ENCODE results near the gene LRRC43.

LRRC43 gene

DNA sequence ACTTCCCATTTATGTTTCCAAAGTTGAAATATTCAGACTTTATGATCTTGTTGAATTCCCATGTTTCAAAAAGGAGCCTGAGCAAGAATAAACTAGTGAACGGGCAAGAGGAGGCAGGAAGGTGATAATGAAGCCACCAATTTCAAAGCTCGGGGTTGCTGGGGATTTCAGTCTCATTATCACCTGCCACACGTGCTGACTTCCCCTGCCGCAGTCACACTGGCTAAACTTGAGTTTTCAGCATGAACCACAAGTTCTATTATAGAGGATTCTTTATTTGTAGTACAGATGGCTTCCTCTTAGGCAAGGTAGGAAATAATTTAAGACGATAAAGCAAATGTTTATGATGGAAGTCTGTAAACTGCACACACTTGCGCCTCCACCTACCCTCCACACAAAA, 61.0 kb downstream of the LRRC43 start:
- Histone ChIP-seq H3K9me3 (ENCODE audit: control insufficient read depth, low read depth, low read length) (no peaks in the 10 kb centered on the region), H3K27me3 (ENCODE audit: control insufficient read depth, insufficient read depth, low read length) (no peaks in the 10 kb centered on the region), H3K9ac (ENCODE audit: low read length) (no peak overlapping the region), H3K27ac (ENCODE audit: low read length) (no peak overlapping the region), H3K4me1 (ENCODE audit: control insufficient read depth, low read depth, low read length) (no peaks in the 10 kb centered on the region), H3K36me3 (ENCODE audit: control insufficient read depth, low read depth, low read length) (peaks cover 4% of the 10 kb centered on the region), H3K4me3 (ENCODE audit: low read length) (no peak overlapping the region)

DNA sequence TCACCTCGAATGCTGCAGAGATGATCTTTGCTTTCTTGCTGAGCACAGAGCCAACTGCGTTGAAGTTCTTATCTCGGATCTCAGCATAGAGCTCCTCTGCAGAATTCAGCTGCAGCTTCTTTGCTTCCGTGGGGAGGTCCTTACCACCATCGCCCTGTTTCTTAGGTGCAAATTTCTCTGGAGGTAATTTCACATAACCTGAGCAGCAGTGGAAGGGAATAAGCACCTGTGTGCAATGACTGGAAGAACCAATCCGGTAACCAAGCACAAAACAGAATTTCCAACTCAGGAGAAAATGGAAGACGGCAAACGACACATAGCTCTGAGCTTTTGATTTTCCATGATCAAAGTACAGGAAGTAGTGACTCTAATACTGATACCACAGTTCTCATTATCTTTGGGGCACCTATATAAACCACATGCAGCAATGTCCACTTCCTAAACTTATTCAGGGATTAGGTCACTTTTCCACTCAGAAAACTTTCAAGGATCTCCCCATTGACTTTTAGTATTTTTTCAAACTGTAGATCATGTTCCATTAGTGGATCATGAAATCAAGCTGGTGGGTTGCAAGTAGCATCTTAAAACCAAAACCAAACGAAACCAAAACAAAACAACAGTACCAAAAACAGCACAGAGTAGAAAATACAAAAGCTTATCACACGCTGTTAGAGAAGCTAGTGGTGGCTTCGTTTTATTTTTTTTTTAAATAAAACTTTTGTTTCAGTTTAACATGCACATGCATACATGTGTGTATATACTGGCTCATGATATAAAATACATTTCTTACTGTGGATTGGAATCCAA, 61.8 kb downstream of the LRRC43 start:
- no peak overlapping the region for H3K4me3 ChIP-seq (ENCODE audit: low read length)
- H3K27me3 ChIP-seq (ENCODE audit: control insufficient read depth, insufficient read depth, low read length): no peaks in the 10 kb centered on the region
- no peak overlapping the region for H3K9ac ChIP-seq (ENCODE audit: low read length)
- no peak overlapping the region for H3K27ac ChIP-seq (ENCODE audit: low read length)
- no peaks in the 10 kb centered on the region for H3K9me3 ChIP-seq (ENCODE audit: control insufficient read depth, low read depth, low read length)
- H3K36me3 ChIP-seq (ENCODE audit: control insufficient read depth, low read depth, low read length): peaks cover 10% of the 10 kb centered on the region
- no peaks in the 10 kb centered on the region for H3K4me1 ChIP-seq (ENCODE audit: control insufficient read depth, low read depth, low read length)

DNA sequence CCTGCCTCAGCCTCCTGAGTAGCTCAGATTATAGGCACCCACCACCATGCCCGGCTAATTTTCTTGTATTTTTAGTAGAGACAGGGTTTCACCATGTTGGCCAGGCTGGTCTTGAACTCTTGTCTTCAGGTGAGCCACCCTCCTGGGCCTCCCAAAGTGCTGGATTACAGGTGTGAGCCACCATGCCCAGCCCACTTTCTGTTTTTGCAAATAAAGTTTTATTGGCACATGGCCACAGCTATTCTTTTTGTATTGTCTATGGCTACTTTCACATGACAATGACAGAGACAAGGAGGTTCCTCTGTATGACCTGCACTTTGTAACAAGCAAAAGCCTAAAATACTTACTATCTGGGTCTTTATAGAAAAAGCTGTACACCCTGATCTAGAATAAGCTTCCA, 62.6 kb downstream of the LRRC43 start:
- H3K36me3 ChIP-seq (ENCODE audit: control insufficient read depth, low read depth, low read length): peaks cover 16% of the 10 kb centered on the region
- no peak overlapping the region for H3K9ac ChIP-seq (ENCODE audit: low read length)
- no peak overlapping the region for H3K27ac ChIP-seq (ENCODE audit: low read length)

DNA sequence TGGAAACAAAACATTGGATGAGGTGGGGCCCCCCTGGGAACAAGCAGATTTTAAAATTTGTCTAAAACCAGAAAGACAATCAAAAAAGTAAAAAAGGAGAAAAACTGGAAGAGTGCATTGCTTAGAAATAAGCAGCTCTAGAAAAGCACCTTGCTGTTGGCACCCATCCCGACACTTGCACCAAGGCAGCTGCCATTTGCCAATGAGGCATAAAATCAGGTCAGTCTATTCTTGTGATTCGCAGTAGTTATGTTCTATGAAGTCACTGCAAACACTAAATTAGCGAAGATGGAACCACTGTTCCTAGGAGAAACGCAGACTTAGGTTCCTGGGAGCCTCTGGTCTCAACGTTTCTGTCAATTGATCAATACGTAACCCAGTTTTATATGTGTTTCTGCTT, 67.1 kb downstream of the LRRC43 start:
- no peak overlapping the region for H3K4me3 ChIP-seq (ENCODE audit: low read length)
- no peaks in the 10 kb centered on the region for H3K4me1 ChIP-seq (ENCODE audit: control insufficient read depth, low read depth, low read length)
- peaks cover 16% of the 10 kb centered on the region for H3K36me3 ChIP-seq (ENCODE audit: control insufficient read depth, low read depth, low read length)

More for the DNA sequence above, 62.6 kb downstream of the LRRC43 start:
- no peaks in the 10 kb centered on the region for H3K9me3 ChIP-seq (ENCODE audit: control insufficient read depth, low read depth, low read length)
- H3K27me3 ChIP-seq (ENCODE audit: control insufficient read depth, insufficient read depth, low read length): no peaks in the 10 kb centered on the region
- no peaks in the 10 kb centered on the region for H3K4me1 ChIP-seq (ENCODE audit: control insufficient read depth, low read depth, low read length)
- H3K4me3 ChIP-seq (ENCODE audit: low read length): no peak overlapping the region

DNA sequence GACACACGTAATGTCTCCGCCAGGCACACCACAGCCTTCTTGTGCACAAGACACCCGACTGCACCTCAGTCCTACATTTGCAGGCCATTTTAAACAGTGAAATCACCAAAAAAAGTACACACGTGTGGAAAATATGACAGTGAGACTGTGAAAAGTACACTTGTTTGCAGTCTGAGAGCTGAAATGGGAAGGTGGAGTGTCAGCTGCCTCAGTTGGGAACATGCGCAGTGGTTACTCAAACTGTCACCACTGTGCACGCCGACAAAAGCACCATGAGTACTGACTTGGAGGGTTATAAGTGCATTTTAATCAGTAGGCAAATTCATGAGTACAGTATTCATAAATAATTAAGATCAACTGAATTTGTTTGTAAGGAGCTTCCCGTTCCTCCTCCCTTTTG, 67.6 kb downstream of the LRRC43 start:
- no peak overlapping the region for H3K9ac ChIP-seq (ENCODE audit: low read length)
- no peak overlapping the region for H3K4me3 ChIP-seq (ENCODE audit: low read length)
- no peaks in the 10 kb centered on the region for H3K4me1 ChIP-seq (ENCODE audit: control insufficient read depth, low read depth, low read length)
- no peaks in the 10 kb centered on the region for H3K9me3 ChIP-seq (ENCODE audit: control insufficient read depth, low read depth, low read length)
- H3K27ac ChIP-seq (ENCODE audit: low read length): no peak overlapping the region
- no peaks in the 10 kb centered on the region for H3K27me3 ChIP-seq (ENCODE audit: control insufficient read depth, insufficient read depth, low read length)
- peaks cover 16% of the 10 kb centered on the region for H3K36me3 ChIP-seq (ENCODE audit: control insufficient read depth, low read depth, low read length)

More for the DNA sequence above, 67.1 kb downstream of the LRRC43 start:
- Histone ChIP-seq H3K27ac (ENCODE audit: low read length) (no peak overlapping the region), H3K27me3 (ENCODE audit: control insufficient read depth, insufficient read depth, low read length) (no peaks in the 10 kb centered on the region), H3K9me3 (ENCODE audit: control insufficient read depth, low read depth, low read length) (no peaks in the 10 kb centered on the region), H3K9ac (ENCODE audit: low read length) (no peak overlapping the region)

All from iPS-18a (cell line).